ENCODE data around the gene CKS2.
A peak's percentile ranks its signal among the peaks of the same experiment; 100 is the strongest.
"Not testable (repeated sequence)": the region's sequence is repeated elsewhere in the genome, so short reads cannot be mapped to it uniquely, and the experiment has no call there.

Gene CKS2

DNA sequence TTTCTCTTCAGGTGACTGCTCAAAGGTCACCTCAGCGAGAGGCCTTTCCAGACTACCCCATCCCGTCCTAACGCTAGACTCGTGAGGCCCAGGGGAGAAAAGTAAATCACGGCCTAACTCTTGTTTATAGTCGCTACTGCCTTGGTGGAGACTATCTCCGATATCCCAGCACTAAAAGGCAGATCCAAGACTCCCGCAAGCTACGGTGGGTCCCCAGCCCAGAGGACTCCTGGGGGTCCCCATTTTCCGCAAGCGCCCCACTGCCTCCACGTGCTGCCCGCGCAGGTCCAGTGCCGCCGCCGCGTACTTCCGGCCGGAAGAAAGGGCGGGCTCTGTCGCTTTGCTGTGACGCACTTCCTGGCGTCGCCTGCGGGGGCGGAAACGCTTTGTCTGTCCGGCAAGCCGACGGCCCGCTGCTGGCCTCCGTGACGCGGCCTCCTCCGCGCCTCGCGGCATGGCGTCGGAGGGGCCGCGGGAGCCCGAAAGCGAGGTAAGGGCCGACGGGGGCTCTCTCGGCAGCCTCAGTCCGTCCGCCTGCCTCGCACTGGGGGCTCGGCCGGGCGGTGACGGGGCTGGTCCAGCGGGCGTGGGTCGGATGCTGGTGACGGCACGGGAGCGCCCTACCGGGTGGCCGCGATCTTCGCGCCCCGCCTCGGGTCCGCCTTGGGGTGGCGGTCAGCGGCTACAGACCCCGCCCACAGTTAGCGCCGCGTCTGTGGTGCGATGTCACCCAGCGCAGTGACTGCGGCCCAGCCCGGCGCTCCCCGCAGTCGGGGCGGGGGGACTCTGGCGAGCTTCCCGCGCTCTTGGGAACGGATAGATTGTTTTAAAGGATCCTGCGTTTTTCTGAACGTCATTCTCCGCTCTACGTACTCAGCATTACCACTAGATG, 7.4 kb downstream of the CKS2 start, which contains the start of gene SECISBP2:
Gene SECISBP2, plus strand, starts transcription at position 378 of the 892 bp plus-strand sequence. Its CDS starts 77 bp downstream, at position 455.
- Mint-ChIP-seq H3K4me3 (peak within 1 kb of the TSS; percentile 91 to 95), H3K27ac (peak within 1 kb of the TSS; percentile 99), H3K27me3 (no peaks in the 10 kb centered on the region), H3K4me1 (peaks cover 25 to 50% of the 10 kb centered on the region in 2 donors), H3K9me3 (no peaks in the 10 kb centered on the region), H3K36me3 (peaks cover 34 to 36% of the 10 kb centered on the region in 2 donors)
- ATAC-seq (replicated peaks) (peak; percentile 92 to 93), DNase-seq (peak; percentile 94)

DNA sequence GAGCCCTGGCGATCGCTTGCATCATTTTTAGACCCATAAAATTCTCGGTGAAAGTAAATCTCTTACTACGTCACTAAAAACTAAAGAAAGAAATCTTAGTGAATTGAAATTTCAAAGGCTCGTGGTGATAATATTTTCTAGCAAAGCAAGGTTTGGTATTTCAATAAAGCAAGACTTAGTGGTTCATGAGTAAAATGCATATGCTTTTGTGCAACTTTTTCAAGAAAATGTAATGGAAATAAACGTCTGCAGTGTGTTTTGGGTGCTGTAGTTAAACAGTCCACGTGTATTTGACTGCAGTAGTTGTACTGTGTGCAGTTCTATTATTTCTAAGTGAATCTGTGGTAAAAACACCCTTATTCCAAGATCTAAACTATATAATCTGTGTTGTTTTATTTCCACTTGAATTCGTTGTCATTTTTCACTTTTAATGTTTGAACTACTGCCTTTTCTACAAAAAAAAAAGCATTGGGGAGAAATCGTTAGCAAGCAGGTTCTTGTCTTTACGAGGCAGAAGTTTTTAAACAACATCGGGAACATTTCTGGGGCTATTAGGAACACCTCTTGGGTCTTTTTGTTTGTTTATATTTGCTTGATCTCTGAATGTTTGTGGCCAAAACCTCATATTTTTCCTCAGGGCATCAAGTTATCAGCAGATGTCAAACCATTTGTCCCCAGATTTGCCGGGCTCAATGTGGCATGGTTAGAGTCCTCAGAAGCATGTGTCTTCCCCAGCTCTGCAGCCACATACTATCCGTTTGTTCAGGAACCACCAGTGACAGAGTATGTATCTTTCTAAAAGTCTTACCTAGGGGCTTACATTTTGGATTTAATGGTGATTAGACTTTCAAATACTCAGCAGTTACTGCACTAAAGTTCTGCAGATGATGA, 8.3 kb downstream of the CKS2 start:
- H3K4me3 Mint-ChIP-seq: peak overlapping the region; percentile 91 to 95
- H3K36me3 Mint-ChIP-seq: peaks cover 35 to 36% of the 10 kb centered on the region in 2 donors
- H3K27ac Mint-ChIP-seq: peak overlapping the region; percentile 99
- no peaks in the 10 kb centered on the region for H3K27me3 Mint-ChIP-seq
- no peak for DNase-seq
- ATAC-seq (replicated peaks): no peak
- H3K4me1 Mint-ChIP-seq: peaks cover 26 to 52% of the 10 kb centered on the region in 2 donors
- no peaks in the 10 kb centered on the region for H3K9me3 Mint-ChIP-seq

DNA sequence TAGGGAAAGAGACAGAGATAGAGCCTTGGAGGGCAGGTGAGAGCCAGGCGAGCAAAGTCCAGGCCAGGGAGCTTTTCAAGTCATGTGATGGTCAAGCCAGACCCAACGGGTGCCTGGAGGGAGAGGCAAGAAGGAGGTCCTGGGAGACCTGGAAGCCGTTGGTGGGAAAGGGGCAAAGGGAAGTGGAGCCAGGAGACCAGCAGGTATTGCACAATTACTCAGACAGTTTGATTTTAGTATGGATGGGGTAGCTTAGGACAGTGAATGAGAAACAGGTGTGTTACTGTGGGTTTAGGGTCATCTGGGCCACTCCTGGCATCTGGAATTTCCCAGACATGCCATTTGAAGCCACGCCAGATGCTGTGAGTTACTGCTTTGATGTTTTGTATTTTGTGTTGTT, 12.4 kb downstream of the CKS2 start:
- peaks cover 9 to 23% of the 10 kb centered on the region in 2 donors for H3K36me3 Mint-ChIP-seq
- peaks cover 20 to 43% of the 10 kb centered on the region in 2 donors for H3K4me1 Mint-ChIP-seq
- DNase-seq: no peak
- H3K27ac Mint-ChIP-seq: peak overlapping the region; percentile 70
- no peak overlapping the region for H3K4me3 Mint-ChIP-seq
- no peak for ATAC-seq (replicated peaks)
- H3K27me3 Mint-ChIP-seq: no peaks in the 10 kb centered on the region
- no peaks in the 10 kb centered on the region for H3K9me3 Mint-ChIP-seq

DNA sequence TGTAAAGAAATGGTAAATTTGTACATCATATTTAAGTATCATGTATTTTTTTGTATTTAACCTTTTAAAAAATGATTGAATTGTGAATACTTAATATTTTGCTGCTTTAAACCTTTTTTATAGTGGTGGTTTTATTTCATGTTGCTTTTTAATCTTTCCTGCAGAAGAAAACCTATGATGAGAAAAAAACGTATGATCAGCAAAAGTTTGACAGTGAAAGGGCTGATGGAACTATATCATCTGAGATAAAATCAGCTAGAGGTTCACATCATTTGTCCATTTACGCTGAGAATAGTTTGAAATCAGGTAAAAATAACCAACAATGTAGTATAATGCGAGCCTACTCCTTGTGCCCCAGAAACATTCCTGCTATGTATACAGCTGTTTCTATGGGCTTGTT, 14.7 kb downstream of the CKS2 start:
- no peak for ATAC-seq (replicated peaks)
- peaks cover 16 to 32% of the 10 kb centered on the region in 2 donors for H3K4me1 Mint-ChIP-seq

DNA sequence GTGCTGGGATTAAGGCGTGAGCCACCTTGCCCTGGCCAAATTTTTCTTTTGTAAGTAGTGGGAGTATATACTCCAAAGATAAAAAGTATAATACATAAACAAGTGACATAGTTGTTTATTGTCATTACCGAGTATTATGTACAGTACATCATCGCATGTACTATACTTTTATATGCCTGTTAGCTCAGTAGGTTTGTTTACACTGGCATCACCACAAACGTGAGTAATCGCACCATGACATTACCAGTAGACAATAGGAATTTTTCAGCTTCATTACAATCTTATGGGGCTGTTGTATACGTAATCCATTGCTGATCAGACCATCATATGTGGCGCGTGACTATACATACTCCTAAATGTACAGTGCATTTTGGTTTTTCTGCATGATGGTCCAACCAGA, 17.1 kb downstream of the CKS2 start:
- Mint-ChIP-seq H3K4me3 (no peak overlapping the region), H3K27ac (no peak overlapping the region), H3K36me3 (peaks cover 13 to 29% of the 10 kb centered on the region in 2 donors), H3K4me1 (peaks cover 9 to 12% of the 10 kb centered on the region in 2 donors), H3K9me3 (no peaks in the 10 kb centered on the region), H3K27me3 (no peaks in the 10 kb centered on the region)
- DNase-seq (no peak), ATAC-seq (replicated peaks) (no peak)

More for the DNA sequence above, 14.7 kb downstream of the CKS2 start:
- Mint-ChIP-seq H3K4me3 (no peak overlapping the region), H3K27me3 (no peaks in the 10 kb centered on the region), H3K36me3 (peaks cover 16 to 30% of the 10 kb centered on the region in 2 donors), H3K27ac (no peak overlapping the region), H3K9me3 (no peaks in the 10 kb centered on the region)
- no peak for DNase-seq

DNA sequence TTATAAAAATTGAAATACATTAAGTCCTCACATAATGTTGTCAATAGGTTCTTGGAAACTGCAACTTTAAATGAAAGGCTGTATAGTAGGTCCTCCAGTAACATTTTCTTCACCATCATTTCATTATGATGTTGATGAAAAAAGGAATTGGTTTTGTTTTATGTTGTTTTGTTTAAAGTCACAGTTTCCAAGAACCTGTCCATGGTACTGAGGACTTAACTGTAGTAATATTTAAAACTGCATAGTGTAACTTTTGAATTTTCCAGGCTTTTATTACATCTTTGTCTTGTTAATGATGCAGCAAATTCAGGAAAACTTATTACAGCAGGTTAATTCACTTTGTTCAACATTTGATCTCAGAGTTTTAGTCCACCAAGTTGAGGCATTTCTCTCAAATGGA, 18.9 kb downstream of the CKS2 start:
- Mint-ChIP-seq H3K27me3 (no peaks in the 10 kb centered on the region), H3K27ac (no peak overlapping the region), H3K4me3 (no peak overlapping the region), H3K36me3 (peaks cover 22 to 39% of the 10 kb centered on the region in 2 donors), H3K9me3 (no peaks in the 10 kb centered on the region), H3K4me1 (peaks cover 1 to 4% of the 10 kb centered on the region in 2 donors)
- ATAC-seq (replicated peaks) (no peak), DNase-seq (no peak)

DNA sequence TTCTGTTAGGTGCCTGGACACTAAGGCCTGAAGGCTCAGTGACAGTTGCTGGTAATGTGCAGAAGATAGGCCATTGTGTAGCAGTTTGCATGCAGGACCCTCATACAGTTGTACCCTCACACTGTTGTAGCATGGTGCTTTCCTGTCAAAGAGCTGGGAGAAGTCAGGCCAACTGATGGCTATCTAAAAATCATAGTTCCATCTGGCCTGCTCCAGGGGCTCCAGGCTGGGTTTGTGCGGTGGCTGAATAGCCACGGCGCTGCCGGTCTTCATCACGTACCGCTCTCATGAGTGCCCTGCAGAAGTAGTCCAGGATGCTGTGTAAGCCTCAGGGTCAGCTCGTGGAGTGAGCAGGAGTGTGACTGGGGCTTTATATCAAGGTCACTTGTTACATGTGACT, 19.5 kb downstream of the CKS2 start:
- Mint-ChIP-seq H3K27me3 (no peaks in the 10 kb centered on the region), H3K36me3 (peaks cover 22 to 41% of the 10 kb centered on the region in 2 donors), H3K27ac (peak overlapping the region; percentile 56), H3K4me3 (no peak overlapping the region), H3K9me3 (no peaks in the 10 kb centered on the region), H3K4me1 (peaks cover 0 to 4% of the 10 kb centered on the region in 2 donors)
- DNase-seq (no peak), ATAC-seq (replicated peaks) (no peak)

DNA sequence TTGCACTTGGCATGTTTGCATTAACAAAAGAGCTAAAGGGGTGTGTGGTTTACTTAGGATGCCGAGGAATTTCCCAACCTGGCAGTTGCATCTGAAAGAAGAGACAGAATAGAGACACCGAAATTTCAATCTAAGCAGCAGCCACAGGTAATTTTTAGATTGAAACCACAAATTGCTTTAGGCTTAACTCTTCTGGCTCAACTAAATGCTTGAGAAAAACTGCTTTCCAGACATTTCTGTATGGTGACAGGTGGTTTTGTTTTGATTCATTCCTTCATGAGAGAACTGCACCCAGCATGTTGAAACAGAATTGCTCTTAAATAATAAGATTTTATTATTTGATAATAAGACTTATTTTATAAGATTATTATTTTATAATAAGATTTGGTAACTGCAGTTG, 28.8 kb downstream of the CKS2 start:
- H3K4me1 Mint-ChIP-seq: peaks cover 8 to 29% of the 10 kb centered on the region in 2 donors
- H3K36me3 Mint-ChIP-seq: peaks cover 52 to 71% of the 10 kb centered on the region in 2 donors
- no peaks in the 10 kb centered on the region for H3K27me3 Mint-ChIP-seq
- no peak overlapping the region for H3K4me3 Mint-ChIP-seq
- DNase-seq: no peak
- no peak overlapping the region for H3K27ac Mint-ChIP-seq
- no peaks in the 10 kb centered on the region for H3K9me3 Mint-ChIP-seq
- no peak for ATAC-seq (replicated peaks)

DNA sequence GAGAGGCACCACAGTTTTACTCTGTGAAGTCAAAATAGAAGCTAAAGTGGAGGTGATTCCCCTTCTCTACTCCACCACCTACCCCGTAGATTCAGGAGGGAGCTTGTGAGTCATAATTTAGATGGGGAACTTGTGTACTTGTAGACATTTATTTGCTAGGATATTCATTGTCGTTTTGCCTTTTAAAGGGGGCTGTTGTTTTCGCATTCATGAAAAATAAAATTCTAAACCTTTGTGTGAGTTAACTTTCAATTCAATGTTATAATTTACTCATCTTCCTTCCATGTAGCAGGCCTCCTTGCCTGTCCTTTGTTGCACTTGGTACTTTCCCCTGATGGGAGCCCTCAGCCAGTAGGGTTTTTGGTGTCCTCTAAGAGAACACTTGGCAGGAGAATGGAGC, 29.3 kb downstream of the CKS2 start:
- no peaks in the 10 kb centered on the region for H3K27me3 Mint-ChIP-seq
- H3K4me3 Mint-ChIP-seq: peak overlapping the region in 1 of 2 donors; percentile 16

DNA sequence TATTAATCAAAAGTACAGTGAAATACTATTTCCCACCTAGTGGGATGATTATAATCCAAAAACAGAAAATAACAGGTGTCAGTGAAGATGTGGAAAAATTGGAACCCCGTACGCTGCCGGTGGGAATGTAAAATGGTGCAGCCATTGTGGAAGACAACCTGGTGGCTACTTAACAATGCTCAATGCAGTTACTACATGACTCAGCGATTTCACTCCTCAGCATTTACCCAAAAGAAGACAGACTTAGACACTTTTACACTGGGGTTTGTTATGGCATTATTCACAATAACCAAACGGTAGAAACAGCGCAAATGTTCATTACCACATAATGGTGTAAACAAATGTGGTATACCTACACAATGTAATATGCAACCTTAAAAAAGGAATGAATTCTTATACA, 31.2 kb downstream of the CKS2 start:
- no peak for DNase-seq
- Mint-ChIP-seq H3K27ac (no peak overlapping the region), H3K27me3 (no peaks in the 10 kb centered on the region), H3K9me3 (no peaks in the 10 kb centered on the region), H3K4me3 (no peak overlapping the region), H3K4me1 (peaks cover 14 to 40% of the 10 kb centered on the region in 2 donors), H3K36me3 (peaks cover 69 to 82% of the 10 kb centered on the region in 2 donors)
- no peak for ATAC-seq (replicated peaks)

More for the DNA sequence above, 29.3 kb downstream of the CKS2 start:
- DNase-seq (no peak), ATAC-seq (replicated peaks) (peak; percentile 92 to 98)
- Mint-ChIP-seq H3K36me3 (peaks cover 56 to 75% of the 10 kb centered on the region in 2 donors), H3K27ac (no peak overlapping the region), H3K4me1 (peaks cover 11 to 34% of the 10 kb centered on the region in 2 donors), H3K9me3 (no peaks in the 10 kb centered on the region)

DNA sequence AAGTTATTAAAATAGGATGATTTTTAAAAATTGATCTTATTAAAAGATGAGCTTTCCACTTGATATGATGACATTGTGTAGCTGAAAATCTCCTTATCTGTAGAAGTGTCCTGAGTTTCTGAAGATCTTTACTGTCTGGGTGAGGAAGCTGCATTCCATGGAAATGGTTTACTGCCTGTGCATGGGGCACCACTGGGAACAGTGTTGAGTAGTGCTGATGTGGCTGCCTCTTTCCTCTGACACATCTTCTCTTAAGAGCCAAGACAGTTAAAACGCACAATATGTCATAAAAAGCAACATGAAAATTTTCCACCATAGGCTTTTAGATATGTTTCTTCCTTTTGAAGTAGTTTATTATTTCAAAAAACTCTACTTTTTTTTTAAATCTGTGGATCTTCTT, 32.0 kb downstream of the CKS2 start:
- no peak overlapping the region for H3K27ac Mint-ChIP-seq
- DNase-seq: no peak
- no peaks in the 10 kb centered on the region for H3K9me3 Mint-ChIP-seq
- no peak overlapping the region for H3K4me3 Mint-ChIP-seq
- no peaks in the 10 kb centered on the region for H3K27me3 Mint-ChIP-seq
- ATAC-seq (replicated peaks): no peak
- H3K4me1 Mint-ChIP-seq: peaks cover 14 to 35% of the 10 kb centered on the region in 2 donors
- H3K36me3 Mint-ChIP-seq: peaks cover 68 to 82% of the 10 kb centered on the region in 2 donors

DNA sequence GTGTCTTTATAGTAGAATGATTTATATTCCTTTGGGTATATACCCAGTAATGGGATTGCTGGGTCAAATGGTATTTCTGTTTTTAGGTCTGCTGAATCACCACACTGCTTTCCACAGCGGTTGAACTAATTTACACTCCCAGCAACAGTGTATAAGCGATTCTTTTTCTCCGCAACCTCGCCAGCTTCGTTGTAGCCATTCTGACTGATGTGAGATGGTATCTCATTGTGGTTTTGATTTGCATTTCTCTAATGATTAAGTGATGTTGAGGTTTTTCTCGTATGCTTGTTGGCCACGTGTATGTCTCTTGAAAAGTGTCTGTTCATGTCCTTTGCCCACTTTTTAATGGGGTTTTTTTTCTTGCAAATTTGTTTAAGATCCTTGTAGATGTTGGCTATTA, 32.8 kb downstream of the CKS2 start:
- not testable (repeated sequence) for ATAC-seq (replicated peaks); H3K27ac Mint-ChIP-seq; H3K4me3 Mint-ChIP-seq; H3K9me3 Mint-ChIP-seq; H3K27me3 Mint-ChIP-seq; DNase-seq
- Mint-ChIP-seq H3K4me1 (peaks cover 14 to 34% of the 10 kb centered on the region in 2 donors), H3K36me3 (peaks cover 67 to 82% of the 10 kb centered on the region in 2 donors)

DNA sequence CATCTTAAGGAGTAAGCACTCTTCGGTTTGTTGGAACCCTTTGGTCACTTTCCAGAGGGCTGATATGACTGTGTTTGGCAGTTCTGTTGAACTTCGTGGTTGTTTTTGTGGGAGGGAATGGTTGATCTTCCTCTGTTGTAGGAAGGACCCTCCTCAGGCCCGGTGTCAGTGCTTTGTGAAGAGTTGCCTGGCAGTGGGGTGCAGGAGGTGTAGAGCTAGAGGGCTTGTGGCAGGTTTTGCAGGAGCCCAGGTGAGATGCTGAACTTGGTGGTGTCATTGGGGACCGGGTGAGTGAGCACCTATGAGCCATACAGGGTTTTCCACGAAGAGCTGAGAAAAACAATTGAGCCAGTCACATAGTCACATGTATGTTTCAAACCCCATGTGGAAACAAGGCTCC, 34.5 kb downstream of the CKS2 start:
- Mint-ChIP-seq H3K27me3 (no peaks in the 10 kb centered on the region), H3K4me1 (peaks cover 8 to 22% of the 10 kb centered on the region in 2 donors), H3K9me3 (no peaks in the 10 kb centered on the region), H3K27ac (peak overlapping the region; percentile 21), H3K4me3 (no peak overlapping the region), H3K36me3 (peaks cover 67 to 87% of the 10 kb centered on the region in 2 donors)
- DNase-seq (no peak), ATAC-seq (replicated peaks) (no peak)

DNA sequence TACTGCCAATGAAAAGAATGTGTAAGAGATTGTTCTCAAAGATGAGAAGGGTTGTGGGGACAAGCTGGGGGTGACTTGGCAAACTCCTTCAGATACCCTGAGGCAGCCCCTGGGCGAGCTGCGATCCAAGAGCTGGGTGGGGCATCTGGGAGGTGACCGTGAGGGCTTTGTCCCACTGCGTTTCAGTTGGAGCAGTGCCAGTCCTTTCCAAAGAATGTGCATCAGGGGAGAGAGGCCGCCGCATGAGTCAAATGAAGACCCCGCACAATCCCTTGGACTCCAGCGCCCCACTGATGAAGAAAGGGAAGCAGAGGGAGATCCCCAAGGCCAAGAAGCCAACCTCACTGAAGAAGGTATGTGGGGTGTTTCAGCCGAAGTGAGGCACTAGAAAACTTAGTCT, 35.7 kb downstream of the CKS2 start:
- peaks cover 66 to 86% of the 10 kb centered on the region in 2 donors for H3K36me3 Mint-ChIP-seq
- ATAC-seq (replicated peaks) (no peak), DNase-seq (no peak)
- no peaks in the 10 kb centered on the region for H3K9me3 Mint-ChIP-seq
- H3K4me1 Mint-ChIP-seq: peaks cover 14 to 25% of the 10 kb centered on the region in 2 donors
- H3K27ac Mint-ChIP-seq: no peak overlapping the region
- H3K4me3 Mint-ChIP-seq: no peak overlapping the region
- H3K27me3 Mint-ChIP-seq: no peaks in the 10 kb centered on the region
